Peyer's patch (tissue), 4 donors: ENCODE measurements around the gene TXNDC12.
"Not testable (repeated sequence)": the region's sequence is repeated elsewhere in the genome, so short reads cannot be mapped to it uniquely, and the experiment has no call there.

Experiments
- POLR2A ChIP-seq, 2 donors: fragments of 450-650 bp; IDR thresholded peaks; one replicate each; pipeline ENCODE4 v1.5.1; 2017; ENCODE audit warnings: antibody characterized with exemption in 2 of 2, mild to moderate bottlenecking in 2 of 2, moderate library complexity in 2 of 2
- TF ChIP-seq, protein P1 (sequence below), 6 experiments: fragments of 450-650 bp in 4 of 6; fragments of 200-600 bp in 2 of 6; sonication (generic) in 1 of 6; IDR thresholded peaks; one replicate each; pipeline ENCODE4 v1.5.1; 2017 to 2019; ENCODE audit warnings: antibody characterized with exemption in 6 of 6, mild to moderate bottlenecking in 3 of 6, moderate library complexity in 1 of 6

DNA sequence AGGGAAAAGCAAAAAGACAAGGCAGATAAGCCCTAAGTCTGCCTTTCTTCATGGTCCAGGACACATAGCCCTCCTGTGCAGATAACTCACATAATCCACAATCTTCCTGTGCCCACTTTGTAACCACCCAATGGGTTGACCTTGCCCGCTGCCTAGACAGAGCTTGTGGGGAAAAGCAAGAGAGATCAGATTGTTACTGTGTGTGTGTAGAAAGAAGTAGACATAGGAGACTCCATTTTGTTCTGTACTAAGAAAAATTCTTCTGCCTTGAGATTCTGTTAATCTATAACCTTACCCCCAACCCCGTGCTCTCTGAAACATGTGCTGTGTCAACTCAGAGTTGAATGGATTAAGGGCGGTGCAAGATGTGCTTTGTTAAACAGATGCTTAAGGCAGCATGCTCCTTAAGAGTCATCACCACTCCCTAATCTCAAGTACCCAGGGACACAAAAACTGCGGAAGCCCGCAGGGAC lies 48.9 kb downstream of the TXNDC12 start:
- not testable (repeated sequence) for TF ChIP-seq POLR2A (IDR thresholded peaks at IDR 0.05)
- TF ChIP-seq, protein P1, sequence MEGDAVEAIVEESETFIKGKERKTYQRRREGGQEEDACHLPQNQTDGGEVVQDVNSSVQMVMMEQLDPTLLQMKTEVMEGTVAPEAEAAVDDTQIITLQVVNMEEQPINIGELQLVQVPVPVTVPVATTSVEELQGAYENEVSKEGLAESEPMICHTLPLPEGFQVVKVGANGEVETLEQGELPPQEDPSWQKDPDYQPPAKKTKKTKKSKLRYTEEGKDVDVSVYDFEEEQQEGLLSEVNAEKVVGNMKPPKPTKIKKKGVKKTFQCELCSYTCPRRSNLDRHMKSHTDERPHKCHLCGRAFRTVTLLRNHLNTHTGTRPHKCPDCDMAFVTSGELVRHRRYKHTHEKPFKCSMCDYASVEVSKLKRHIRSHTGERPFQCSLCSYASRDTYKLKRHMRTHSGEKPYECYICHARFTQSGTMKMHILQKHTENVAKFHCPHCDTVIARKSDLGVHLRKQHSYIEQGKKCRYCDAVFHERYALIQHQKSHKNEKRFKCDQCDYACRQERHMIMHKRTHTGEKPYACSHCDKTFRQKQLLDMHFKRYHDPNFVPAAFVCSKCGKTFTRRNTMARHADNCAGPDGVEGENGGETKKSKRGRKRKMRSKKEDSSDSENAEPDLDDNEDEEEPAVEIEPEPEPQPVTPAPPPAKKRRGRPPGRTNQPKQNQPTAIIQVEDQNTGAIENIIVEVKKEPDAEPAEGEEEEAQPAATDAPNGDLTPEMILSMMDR (IDR thresholded peaks at IDR 0.05), result not testable (repeated sequence)
